Fibroblast of skin of left biceps (primary cell): ENCODE results near the gene USE1.

Experiments used
- DNase-seq, 2 experiments: peaks; one replicate each; pipeline ENCODE4 v3.0.0-alpha.2; 2013; ENCODE audit warnings: low read depth in 2 of 2

Gene USE1

DNA sequence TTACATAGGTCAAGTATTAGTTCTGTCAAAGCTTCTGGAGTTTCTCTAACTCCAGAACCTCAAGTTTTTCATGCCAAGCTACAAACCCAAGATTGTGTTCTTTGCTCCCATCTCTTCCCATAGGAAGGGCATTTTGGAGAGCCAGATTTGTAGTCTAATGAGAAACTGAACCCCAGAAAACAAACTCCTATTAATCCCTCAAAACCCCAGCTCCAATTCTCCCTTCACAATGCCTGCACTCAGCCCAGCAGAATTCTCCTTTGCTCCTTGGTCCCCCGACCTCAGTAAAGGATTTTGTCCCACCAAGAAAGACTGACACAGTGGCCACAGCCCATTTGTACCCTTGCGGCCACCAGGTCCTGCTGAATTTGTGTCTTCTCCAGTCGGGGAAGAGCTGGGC is 41.0 kb downstream of the USE1 start:
- no peak for DNase-seq

DNA sequence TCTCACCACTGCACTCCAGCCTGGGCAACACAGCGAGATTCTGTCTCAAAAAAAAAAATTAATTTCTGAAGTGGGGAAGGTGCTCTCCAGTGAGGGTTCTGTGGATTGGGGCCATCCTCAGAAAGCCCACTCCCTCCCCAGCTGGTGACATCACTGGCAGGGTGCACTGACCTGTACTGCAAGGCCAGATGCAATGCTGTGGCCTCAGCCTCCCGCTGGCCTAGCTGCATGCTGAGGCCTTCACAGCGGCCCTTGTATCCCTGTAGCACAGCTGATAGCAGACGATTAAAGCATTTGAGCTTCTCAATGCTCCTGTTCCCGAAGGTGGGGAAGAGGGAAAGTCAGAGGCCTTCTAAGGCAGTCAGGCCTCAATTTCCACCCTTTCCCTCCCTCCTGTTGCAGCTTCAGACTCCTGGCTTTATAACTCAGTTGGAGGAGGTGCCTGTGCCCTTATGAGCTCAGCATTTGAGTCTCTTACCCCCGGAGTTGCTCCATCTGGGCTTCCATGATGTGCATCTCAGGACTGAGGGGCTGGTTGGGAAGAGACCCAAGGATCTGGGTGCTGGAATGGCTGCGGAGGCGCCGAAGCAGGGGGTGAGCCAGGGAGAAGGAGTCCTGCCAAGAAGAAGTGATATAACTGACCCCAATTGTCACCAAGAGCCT is 44.1 kb downstream of the USE1 start:
- no peak for DNase-seq

DNA sequence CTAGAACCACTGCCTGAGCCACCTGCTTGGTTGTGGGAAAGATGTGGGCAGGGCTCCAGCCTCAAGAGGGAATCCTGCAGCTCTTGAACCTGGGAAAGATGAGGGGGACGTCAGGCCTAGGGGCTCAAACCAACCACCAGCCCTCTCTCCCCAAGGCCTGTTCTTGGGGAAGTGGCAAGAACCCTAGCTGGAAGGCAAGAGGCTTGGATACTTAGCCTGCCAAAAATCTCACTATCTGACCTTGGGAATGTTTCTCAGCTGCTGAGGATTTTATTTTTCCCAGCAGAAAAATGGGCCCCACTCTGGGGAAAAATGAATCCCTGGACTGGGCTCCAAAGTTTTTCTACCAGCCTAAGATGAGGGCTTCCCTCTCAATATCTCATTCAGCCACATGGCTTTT is 44.8 kb downstream of the USE1 start:
- DNase-seq: no peak

DNA sequence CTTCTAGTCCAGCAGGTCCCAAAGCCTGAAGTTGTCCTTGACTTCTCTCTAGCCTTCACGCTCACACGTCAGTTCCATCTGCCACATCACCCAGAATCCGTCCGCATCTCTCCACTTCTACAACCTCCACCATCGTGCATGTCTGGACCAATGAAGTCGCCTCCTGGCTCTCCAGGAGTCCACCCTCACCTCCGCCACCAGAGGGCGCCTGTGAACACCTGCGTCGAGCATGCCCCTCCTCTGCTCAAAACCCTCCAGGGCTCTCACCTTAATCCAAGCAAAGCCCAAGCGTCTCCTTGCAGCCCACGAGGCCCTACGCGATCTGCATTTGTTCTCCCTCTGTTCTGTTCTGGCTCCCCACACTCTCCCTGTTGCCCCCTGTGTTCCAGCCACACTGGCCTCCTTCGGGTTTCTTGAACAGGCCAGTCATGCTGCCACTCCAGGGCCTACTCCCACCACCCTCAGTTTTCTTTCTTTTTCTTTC is 45.7 kb downstream of the USE1 start:
- DNase-seq: peak; percentile 21 to 24

DNA sequence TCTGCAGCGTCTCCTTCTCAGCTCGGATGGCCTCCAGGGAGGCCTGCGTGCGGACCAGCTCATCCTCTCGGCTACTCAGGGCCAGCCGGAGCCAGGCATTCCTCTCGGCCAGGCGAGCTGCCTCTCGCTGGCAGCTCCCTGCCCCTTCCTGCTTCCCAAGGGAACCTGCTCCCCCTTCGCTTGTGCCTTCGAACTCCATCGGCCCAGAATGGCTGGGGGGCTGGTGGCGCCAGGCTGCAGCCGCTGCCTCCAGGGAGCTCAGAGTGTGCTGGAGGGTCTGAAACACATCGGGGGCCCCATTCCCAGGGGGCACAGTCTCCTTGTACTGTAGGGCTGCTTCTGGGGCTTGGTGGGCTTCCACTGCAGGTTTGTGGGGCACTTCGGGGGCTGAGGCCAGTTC is 47.4 kb downstream of the USE1 start:
- no peak for DNase-seq

DNA sequence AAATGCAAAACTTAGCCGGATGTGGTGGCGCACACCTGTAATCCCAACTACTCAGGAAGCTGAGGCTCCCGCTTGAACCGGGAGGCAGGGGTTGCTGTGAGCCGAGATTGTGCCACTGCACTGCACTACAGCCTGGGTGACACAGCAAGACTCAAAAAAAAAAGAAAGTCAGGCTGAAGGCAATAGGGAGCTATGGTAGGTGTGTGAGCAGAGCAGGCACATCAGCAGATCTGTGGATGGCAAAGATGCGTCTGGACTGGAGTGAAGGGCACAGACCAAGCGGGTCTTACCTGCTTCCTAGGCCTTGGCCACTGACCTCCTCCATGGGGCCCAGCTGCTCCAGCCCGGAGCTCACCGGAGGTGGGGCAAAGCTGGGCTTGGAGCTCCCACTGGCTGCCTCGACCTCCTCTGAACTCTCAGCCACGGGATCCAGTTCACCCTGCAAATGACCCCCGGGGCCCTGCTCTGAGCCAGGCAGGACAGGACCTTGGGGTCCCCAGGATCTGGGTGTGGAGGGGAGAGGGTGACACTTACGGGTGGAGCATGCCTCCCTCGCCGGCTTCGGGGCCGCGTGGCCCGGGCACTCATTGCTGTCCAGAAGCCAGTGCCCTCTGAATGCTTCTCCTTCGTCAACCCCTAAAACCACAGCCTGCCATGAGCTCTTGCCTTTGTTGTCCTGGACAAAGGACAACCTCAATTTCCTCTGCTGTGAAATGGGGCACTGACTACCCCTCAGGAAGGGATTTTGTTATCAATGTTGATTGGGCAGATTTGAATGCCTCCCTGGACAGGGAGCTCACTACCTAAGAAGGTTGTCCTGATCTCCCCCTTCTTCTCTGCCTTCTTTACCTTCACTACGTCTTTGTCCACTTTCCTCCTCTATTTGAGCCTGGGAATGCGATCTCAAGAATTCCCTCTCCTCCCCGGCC is 48.8 kb downstream of the USE1 start:
- no peak for DNase-seq

DNA sequence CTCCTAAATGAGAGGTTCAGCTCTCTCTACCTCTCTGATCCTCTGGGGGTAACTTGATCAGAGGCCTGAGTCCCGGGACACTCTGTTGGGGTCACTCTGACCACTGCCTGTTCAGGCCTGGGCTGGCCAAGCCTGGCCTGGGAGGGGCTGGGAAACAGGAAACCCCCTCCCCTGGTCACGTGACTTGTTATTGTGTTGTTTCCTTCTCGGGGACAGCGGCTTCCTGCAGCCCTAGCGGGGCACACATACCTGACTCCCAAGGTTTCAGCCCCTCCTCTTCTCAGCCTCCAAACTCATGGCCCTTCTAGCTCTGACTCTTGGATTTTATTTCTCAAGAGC is 49.5 kb downstream of the USE1 start, which contains the start of gene USHBP1:
USHBP1 (minus strand) TSS at position 105 of the 339 bp plus-strand sequence. CDS start 446 bp downstream, outside the sequence.
- no peak for DNase-seq

DNA sequence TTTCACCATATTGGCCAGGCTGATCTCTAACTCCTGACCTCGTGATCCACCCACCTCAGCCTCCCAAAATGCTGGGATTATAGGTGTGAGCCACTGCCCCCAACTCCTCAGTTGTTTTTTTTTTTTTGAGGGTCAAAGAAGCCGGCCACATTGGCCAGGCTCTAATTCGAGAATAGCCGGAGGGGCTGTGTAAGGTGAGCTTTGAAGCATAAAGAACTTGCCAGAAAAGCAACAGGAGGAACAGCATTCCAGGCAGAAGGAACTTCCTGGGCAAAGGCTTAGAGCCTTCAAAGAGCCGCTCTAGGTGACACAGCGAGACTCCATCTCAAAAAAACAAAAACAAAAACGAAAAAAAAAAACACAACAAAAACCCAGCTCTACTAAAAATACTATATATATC is 50.9 kb downstream of the USE1 start:
- no peak for DNase-seq

DNA sequence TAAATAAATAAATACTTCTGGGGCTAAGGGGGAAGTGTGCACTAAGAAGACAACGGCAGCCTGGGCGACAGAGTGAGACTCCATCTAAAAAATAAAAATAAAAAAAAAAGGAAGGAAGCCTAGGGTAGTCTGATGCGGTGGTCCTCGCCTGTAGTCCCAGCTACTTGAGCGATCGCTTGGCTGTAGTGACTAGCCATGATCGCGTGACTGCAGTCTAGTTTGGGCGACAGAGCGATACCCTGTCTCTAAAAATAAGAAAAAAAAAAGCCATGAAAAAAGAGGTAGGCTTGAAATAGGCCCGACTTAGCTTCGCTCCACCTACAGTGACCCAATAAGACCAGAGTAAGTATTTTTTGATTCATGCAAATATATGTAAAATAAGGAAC is 51.4 kb downstream of the USE1 start:
- DNase-seq: no peak

DNA sequence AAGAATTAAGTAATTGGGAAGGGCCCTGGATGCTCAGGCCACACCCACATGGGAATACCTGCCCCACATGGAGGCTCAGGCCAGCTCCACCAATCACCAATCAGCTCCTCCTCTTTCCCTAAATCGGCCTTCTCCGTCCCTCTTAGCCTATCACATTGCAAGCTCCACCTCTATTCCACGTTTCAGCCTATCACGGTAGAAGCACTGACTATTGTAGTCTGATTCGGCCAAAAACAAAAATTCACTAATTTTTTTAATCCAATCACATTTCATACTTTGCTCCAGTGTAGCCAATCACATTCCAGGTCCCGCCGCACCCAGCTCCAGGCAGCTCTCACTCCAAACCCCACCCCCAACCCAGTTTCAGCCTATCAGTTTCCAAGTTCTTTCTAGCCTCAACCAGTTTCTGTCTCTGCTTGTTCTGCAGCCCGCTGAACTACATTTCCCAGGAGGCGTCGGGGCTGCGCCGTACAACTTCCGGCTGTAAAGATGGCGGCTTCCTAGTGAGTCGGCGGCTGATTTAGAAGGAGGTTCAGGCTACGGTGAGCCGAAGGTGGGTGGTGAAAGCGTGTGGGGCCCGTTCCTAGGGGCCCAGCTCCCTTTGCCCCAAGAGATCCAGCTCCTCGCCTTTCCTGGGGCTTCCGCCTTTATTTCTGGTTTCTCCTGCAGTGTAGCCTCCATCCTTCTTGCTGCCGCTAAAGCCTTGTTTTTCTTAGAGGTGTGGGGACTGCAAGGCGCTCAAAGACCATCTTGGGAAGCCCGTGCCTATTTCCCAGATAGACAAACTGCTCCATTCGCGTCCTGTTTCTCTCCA is 52.0 kb downstream of the USE1 start, which contains the start of gene BABAM1:
BABAM1 (plus strand) TSS at position 469 of the 814 bp plus-strand sequence. CDS start 1,364 bp downstream, outside the sequence.
- DNase-seq: peak; percentile 99

DNA sequence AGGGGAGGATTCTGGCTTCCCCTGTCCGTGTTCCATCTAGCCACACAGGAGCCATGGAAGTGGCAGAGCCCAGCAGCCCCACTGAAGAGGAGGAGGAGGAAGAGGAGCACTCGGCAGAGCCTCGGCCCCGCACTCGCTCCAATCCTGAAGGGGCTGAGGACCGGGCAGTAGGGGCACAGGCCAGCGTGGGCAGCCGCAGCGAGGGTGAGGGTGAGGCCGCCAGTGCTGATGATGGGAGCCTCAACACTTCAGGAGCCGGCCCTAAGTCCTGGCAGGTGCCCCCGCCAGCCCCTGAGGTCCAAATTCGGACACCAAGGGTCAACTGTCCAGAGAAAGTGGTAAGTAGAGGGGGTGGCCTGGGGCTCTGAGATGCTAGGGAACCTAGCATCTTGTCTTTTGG is 53.6 kb downstream of the USE1 start:
- no peak for DNase-seq
